Neural cell (in vitro differentiated cells): ENCODE data around the gene MYADML2.

Experiments used
- RAD21 ChIP-seq: fragments of 450-650 bp; conservative IDR thresholded peaks from 2 replicates; pipeline ENCODE4 v1.6.1; 2014; ENCODE audit warnings: antibody characterized with exemption, mild to moderate bottlenecking, moderate library complexity
- TF ChIP-seq, protein P1 (sequence below): fragments of 450-650 bp; IDR thresholded peaks from 2 replicates; pipeline ENCODE4 v1.5.1; 2014; ENCODE audit warnings: antibody characterized with exemption, mild to moderate bottlenecking, moderate library complexity; ENCODE audit not compliant: poor library complexity, severe bottlenecking

DNA sequence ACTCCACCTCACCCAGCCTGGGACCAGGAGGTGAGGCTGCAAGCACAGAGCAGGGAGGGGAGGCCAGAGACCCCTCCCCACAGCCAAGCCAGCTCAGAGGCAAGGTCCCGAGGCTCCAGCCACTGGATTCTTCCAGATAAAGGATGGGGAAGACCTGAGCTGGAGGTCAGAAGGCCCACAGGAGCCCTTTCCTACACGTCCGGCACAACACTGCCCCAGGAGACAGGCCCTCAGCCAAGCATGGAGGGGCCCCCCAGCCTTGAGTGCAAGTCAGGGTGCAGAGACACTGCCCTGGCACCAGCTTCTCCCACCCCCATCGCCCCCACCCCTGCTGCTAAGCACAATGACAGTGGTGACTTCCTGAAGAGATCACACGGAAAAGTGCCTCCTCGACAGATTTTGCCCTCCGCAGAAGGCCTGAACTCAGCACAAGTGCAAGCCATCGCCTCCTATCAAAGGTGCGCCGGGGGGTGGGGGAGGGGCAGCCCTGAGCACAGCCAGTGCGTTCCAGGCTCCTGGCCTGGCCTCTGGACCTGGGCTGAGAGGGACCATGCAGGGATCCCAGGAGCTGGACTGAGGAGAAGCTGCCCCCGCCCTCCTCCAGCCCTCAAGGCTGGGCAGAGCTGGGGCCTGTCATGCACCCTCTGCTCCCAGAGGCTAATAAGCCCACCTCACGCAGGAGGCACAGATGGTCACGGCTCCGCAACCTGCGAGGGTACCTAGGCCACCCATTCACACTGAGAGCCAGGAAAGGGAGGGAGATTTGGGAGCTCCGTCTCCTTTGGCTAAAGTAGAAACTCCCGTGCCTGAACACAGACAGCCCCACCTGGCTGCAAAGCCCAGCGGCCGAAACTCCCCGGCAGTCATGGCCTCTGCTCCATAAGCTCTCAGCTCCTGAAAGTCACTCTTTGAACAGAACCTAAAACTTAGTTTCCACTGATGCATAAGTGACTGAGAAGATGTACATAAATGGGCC lies 22.2 kb downstream of the MYADML2 start:
- TF ChIP-seq, protein P1, sequence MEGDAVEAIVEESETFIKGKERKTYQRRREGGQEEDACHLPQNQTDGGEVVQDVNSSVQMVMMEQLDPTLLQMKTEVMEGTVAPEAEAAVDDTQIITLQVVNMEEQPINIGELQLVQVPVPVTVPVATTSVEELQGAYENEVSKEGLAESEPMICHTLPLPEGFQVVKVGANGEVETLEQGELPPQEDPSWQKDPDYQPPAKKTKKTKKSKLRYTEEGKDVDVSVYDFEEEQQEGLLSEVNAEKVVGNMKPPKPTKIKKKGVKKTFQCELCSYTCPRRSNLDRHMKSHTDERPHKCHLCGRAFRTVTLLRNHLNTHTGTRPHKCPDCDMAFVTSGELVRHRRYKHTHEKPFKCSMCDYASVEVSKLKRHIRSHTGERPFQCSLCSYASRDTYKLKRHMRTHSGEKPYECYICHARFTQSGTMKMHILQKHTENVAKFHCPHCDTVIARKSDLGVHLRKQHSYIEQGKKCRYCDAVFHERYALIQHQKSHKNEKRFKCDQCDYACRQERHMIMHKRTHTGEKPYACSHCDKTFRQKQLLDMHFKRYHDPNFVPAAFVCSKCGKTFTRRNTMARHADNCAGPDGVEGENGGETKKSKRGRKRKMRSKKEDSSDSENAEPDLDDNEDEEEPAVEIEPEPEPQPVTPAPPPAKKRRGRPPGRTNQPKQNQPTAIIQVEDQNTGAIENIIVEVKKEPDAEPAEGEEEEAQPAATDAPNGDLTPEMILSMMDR: no peak
- TF ChIP-seq RAD21: no peak
